Measurements from ENCODE around the gene GPR173.

Gene GPR173

DNA sequence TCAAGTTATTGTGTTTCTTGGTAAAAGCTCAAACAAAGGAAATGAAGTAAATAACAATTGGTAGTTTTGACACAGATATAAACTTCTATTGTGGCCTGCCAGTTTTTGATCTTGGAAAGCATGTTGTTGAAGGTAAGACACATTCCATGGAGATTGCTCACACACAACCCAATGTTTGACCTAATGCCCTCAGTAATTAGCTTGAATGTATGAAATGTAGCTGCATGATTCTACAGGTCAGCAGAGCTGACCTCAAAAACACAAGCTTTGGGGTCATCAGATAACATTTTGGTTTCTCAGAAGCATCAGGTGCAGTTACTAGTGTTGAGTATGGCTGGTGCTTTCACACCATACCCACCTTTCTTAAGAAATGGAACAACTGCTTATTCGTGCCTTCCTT lies 16.5 kb downstream of the GPR173 start:
- DNase-seq (ENCODE audit: low read depth in 1 of 2, low spot score in 1 of 2), result no peak

DNA sequence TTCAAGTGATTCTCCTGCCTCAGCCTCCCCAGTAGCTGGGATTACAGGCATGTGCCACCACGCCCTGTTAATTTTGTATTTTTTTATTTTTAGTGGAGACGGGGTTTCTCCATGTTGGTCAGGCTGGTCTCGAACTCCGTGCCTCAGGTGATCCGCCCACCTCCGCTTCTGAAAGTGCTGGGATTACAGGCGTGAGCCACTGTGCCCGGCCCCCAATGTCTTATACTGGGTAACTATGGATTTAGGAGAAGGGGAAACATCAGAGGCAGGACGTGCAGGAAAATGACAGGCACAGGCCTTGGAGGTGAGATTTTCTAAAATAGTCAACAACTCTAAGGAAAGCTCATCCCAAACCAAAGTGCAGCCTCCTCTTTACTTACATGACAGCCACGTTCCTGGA lies 22.5 kb downstream of the GPR173 start:
- DNase-seq (ENCODE audit: low read depth in 1 of 2, low spot score in 1 of 2), result no peak

DNA sequence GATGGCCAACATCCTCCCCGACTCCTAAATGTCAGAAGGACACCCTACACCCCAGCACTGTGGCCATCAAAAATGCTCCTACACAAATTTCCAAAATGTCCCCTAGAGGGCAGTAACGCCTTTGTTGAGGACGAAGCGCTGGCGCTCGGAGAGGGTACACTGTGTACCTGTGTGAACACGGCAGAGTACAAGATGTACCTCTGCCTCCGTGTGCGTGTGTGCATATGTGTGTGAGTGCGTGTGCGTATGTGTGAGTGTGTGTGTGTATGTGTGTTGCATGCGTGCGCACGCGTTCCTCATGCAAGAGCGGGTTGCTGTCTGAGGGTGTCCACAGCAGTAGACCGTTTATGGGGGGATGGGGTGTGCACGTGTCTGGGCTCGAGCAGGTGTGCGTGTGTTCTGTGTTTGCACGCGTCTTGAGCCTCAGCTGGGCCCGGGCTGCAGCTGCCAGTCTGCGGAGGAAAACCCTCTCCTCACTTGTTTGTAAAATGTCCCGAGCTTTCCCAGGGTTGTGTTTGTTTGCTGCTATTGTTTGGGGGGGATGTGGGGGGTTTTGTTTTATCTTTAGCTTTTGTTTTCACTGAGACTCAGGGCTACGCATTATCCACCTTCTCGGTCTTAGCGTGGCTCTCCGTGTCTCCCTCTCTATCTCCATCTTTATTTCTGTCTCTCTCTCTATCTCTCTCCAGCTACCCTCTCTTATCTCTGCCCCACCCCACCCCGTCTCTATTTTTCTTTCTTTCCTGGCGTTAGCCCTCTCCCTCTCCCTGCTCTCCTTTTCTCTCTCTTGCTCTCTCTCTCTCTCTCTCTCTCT lies 23.2 kb downstream of the GPR173 start:
- peak; percentile 12 to 45 for DNase-seq (ENCODE audit: low read depth in 1 of 2, low spot score in 1 of 2)

DNA sequence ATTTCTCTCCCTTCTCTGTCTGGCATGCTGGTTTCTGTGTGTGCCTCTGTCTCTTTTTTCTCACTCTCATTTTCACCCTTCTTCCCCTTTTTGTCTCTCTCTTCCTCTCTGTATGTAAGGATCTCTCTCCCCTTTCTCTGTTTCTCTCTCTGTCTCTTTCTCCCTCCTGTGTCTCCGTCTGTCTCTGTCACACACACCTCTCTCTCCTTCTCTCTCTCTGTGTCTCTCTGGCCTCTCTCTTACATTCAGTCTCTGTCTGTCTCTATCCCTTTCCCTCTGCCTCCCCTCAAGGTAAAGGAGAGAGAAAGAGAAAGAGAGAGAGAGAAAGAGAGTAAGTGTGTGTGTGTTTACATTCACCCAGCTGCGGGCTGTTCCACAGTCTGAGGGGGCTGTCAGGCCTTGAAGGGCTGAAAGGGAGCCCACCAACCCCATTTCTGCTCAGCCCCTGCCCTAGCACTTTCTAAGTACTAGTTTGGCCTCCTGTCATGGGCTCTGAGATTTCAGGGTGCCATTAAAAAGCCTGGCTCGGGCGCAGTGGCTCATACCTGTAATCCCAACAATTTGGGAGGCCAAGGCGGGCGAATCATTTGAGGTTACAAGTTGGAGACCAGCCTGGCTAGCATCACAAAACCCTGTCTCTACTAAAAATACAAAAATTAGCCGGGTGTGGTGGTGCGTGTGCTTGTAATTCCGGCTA lies 24.0 kb downstream of the GPR173 start:
- DNase-seq (ENCODE audit: low read depth in 1 of 2, low spot score in 1 of 2), result no peak

DNA sequence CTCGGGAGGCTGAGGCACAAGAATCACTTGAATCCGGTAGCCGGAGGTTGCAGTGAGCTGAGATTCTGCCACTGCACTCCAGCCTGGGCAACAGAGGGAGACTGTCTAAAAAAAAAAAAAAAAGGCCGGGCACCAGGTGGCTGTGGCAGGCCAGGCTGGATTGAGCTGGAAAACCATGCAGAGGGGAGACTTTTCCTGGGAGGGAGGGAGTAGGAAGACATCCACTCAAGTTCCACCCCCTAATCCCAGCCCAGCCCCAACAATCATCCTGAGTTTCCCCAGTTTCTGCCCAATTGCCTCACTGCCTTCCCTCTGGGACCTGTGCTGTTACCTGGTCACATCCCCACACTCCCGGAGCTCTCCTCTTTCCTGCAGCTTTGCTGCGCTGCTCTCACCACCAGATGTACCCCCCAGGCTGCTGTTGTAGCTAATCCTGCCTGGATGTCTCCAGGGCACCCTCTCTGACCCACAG lies 24.6 kb downstream of the GPR173 start:
- DNase-seq (ENCODE audit: low read depth in 1 of 2, low spot score in 1 of 2), result no peak

DNA sequence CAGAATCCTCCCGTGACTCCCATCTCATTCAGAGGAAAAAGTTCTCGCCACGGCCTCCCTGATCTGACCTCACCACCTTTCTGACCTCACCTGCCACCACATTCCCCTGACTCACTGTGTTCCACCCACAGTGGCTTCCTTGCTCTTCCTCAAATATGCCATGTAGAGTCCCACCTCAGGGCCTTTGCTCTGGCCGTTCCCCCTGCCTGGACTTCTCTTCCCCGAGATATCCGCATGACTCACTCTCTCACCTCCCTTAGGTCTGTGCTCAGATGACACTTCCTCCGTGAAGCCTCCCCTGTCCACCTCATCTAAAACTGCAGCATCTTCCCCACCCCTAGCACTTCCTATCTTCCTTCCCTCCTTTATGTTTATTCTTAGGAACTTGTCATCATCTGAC lies 26.4 kb downstream of the GPR173 start:
- no peak for DNase-seq (ENCODE audit: low read depth in 1 of 2, low spot score in 1 of 2)

DNA sequence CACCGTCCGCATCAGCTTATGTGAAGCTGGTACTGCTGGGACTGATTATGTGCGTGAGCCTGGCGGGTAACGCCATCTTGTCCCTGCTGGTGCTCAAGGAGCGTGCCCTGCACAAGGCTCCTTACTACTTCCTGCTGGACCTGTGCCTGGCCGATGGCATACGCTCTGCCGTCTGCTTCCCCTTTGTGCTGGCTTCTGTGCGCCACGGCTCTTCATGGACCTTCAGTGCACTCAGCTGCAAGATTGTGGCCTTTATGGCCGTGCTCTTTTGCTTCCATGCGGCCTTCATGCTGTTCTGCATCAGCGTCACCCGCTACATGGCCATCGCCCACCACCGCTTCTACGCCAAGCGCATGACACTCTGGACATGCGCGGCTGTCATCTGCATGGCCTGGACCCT lies 28.1 kb downstream of the GPR173 start:
- no peak for DNase-seq (ENCODE audit: low read depth in 1 of 2, low spot score in 1 of 2)

DNA sequence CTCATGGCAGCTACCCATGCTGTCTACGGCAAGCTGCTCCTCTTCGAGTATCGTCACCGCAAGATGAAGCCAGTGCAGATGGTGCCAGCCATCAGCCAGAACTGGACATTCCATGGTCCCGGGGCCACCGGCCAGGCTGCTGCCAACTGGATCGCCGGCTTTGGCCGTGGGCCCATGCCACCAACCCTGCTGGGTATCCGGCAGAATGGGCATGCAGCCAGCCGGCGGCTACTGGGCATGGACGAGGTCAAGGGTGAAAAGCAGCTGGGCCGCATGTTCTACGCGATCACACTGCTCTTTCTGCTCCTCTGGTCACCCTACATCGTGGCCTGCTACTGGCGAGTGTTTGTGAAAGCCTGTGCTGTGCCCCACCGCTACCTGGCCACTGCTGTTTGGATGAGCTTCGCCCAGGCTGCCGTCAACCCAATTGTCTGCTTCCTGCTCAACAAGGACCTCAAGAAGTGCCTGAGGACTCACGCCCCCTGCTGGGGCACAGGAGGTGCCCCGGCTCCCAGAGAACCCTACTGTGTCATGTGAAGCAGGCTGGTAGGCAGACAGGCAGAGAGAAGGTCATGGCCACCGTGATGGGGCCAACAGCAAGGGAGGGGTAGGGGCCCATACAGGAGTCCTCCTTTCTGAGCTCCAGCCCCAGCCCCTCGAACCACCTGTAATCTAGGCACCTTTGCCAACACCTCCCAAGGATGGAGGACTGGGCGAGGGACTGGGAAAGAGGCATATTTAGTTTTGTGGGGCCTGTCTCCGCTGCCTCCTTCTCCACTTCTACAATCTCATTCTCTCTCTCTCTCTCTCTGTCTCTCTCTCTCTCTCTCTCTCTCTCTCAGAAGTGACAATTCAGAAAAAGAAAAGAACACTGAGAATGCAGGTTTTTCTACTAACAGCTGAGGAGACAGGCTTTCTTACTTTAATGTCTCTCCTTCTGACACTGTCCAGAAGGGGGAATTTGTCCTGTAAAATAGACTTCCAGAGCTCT lies 28.9 kb downstream of the GPR173 start:
- DNase-seq (ENCODE audit: low read depth in 1 of 2, low spot score in 1 of 2), result no peak

DNA sequence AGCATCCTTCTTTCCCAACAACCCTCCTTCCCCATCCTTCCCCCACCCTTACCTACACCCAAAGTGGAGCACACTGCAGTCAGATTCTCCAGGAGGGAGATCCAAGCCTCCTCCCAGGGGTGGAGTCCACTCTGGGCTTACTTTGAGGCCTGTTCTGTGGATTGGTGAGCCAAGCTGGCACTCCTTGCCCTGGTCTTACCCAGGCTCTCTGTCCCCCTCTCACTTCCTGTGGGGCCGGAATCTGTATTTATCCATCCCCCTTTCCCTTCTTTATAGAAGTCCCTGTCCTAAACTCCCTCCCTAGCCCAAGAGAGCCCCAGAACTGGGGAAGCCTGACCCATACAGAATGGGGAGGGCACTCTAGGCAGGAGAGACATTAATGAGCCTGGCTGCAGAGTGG lies 30.4 kb downstream of the GPR173 start:
- no peak for DNase-seq (ENCODE audit: low read depth in 1 of 2, low spot score in 1 of 2)

DNA sequence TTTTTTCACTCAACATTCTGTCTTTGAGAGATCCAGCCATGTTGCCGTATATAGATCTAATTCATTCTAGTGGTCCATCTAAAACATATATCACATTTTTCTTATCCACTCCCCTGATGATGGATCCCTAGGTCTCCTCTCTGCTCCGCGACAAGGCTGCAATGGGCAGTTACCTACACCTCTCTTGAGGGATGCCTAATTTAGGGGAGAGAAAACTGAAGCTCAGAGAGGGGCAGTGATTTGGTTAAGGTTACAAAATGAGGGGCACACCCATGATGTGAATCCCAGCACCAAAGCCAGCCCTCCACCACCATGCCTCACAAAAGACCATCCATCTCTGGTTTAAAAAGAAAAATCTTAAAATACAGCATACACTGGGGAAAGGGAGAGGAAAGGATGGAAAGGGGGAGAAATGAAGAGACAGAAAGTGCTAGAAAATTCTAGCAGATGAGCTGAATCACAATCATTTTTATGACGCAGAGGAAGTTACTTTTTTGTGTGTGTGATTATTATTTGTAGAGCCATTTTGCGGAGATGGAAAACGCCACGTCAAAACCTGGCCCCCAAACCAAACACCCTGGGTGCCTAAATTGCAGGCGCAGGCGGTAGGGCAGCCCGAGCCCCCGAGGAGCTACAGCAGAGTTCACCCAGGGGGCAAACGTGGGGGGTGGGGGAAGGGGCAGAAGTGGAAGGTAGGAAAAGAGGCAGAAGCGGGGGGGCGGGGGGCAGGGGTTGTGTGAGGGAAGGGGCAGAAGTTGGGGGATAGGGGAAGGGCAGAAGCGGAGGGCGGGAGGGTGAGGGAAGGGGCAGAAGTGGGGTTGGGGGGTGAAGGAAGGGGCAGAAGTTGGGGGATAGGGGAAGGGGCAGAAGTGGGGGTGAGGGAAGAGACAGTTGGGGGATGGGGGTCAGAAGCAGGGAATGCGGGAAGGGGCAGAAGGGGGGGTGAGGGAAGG lies 32.3 kb downstream of the GPR173 start:
- no peak for DNase-seq (ENCODE audit: low read depth in 1 of 2, low spot score in 1 of 2)

DNA sequence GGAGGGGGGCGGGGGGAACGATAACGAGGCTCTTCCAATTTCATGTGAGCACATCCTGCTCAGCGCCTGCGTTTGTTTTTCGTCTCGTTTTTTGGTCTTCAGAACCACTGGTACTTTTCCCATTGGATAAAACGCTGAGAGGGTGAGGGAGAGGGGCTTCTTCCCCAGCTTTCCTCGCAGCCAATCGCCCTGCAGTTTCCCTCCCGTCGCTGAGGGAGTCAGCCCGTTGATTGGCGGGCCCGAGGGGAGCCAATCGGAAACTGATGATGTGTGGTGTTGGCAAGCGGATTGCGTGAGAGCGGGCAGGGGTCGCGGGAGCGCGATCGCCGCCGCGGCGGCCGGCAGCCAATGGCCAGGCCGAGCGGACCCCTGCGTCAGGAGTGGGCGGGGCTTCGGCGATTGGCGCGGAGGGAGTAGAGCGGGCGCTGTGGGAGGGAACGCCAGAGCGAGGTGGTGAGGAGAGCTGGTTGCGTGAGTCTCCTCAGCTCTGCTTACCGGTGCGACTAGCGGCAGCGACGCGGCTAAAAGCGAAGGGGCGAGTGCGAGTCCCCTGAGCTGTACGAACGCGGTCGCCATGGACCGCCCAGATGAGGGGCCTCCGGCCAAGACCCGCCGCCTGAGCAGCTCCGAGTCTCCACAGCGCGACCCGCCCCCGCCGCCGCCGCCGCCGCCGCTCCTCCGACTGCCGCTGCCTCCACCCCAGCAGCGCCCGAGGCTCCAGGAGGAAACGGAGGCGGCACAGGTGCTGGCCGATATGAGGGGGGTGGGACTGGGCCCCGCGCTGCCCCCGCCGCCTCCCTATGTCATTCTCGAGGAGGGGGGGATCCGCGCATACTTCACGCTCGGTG lies 33.6 kb downstream of the GPR173 start, which contains the start of gene TSPYL2:
TSS of gene TSPYL2 (plus strand) at position 443 of the 848 bp plus-strand sequence. CDS start at position 575, 132 bp downstream.
- DNase-seq (ENCODE audit: low read depth in 1 of 2, low spot score in 1 of 2), result peak; percentile 80 to 89

DNA sequence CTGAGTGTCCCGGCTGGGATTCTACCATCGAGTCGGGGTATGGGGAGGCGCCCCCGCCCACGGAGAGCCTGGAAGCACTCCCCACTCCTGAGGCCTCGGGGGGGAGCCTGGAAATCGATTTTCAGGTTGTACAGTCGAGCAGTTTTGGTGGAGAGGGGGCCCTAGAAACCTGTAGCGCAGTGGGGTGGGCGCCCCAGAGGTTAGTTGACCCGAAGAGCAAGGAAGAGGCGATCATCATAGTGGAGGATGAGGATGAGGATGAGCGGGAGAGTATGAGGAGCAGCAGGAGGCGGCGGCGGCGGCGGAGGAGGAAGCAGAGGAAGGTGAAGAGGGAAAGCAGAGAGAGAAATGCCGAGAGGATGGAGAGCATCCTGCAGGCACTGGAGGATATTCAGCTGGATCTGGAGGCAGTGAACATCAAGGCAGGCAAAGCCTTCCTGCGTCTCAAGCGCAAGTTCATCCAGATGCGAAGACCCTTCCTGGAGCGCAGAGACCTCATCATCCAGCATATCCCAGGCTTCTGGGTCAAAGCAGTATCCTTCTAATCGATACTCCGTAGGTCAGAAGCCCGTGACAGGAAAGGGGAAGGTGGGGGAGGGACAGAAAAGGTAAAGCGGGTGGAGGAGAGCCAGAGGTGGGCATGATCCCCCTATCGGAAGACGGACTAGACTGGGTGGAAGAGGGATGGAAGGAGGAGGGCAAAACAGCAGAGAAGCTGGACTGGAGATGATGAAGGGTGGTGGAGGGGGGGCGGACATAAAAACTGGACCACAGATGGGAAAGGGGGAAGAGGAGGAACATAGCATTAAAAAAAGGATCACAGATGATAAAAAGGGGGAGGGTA lies 34.4 kb downstream of the GPR173 start:
- no peak for DNase-seq (ENCODE audit: low read depth in 1 of 2, low spot score in 1 of 2)

DNA sequence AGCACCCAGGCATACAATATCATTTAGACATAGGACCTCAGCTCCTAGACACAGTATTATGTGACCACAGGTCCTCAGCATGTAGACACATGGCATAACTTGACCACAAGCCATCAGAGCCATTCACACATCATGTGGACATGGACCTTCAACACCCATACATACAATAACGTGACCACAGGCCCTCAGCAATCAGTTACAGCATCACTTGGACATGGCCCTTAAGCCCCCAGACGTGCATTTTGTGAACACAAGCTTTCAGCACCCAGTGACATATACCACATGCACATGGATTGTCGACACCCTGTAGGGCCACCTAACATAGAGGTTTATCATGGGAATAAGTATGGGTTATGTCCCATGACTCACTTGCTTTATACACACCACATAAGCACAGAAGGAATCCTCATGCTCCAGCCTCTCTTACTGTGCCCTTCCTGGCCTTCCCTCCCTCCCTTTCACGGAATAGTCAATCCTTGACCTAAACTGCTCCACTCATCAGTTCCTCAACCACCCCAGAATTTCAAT lies 35.5 kb downstream of the GPR173 start:
- no peak for DNase-seq (ENCODE audit: low read depth in 1 of 2, low spot score in 1 of 2)

DNA sequence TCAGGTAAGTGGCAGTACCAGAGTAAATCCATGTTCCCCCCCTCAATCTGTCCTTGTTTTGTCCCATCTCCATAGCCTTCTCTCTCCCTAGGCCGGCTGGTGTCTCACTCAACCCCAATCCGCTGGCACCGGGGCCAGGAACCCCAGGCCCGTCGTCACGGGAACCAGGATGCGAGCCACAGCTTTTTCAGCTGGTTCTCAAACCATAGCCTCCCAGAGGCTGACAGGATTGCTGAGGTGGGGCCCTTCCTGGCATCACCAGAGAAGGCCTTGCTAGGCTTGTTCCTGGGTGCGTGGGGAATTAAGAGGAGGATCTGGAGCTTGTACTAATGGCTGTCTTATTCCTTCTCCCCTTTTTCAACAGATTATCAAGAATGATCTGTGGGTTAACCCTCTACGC lies 36.3 kb downstream of the GPR173 start:
- no peak for DNase-seq (ENCODE audit: low read depth in 1 of 2, low spot score in 1 of 2)

DNA sequence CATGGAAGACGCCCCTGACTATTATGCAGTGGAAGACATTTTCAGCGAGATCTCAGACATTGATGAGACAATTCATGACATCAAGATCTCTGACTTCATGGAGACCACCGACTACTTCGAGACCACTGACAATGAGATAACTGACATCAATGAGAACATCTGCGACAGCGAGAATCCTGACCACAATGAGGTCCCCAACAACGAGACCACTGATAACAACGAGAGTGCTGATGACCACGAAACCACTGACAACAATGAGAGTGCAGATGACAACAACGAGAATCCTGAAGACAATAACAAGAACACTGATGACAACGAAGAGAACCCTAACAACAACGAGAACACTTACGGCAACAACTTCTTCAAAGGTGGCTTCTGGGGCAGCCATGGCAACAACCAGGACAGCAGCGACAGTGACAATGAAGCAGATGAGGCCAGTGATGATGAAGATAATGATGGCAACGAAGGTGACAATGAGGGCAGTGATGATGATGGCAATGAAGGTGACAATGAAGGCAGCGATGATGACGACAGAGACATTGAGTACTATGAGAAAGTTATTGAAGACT lies 37.2 kb downstream of the GPR173 start:
- no peak for DNase-seq (ENCODE audit: low read depth in 1 of 2, low spot score in 1 of 2)

DNA sequence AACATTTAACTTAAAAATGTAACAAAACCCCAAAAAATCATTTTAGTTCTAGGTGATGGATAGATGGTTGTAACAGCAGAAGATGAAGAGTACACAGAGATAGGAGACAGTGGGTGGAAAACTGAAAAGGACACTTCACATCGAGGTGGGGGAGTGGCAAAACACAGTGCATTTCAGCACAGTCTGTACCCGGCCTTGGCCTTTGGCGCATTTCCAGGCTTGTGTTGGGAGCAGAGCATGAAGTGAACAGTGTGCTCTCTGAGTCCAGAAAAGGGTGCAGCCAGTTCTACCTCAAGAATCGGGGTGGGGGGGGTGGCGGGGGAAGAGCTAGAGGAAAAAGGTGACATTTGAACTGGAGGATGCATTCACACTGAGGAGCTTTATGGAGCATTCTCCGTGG lies 37.9 kb downstream of the GPR173 start:
- DNase-seq (ENCODE audit: low read depth in 1 of 2, low spot score in 1 of 2), result no peak

DNA sequence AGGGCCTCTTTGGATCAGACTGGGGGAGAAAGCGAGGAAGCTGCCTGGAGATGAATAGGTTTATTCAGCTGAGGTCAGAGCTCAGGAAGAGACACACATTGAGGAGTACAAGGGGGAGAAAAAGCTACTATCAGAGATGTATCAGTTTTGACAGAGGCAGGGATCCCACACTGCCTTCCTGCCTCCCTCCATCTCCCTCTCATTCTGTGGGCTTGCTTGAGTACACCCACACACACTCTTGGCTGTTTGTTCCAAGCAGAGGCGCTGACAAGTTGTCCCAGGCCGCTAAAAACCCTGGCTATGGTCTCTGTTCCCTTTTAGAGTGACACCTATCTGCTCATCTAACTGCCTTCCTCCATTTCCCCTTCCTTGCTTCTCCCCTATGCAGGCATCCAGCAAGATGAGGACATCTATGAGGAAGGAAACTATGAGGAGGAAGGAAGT lies 38.8 kb downstream of the GPR173 start:
- DNase-seq (ENCODE audit: low read depth in 1 of 2, low spot score in 1 of 2), result no peak

All from activated T-helper 1 cell treated with anti-CD3 and anti-CD28 coated beads, Interleukin-2, amount 50 U/mL, for 16 hours (primary cell).